HEK293 (cell line): Measurements from ENCODE around the gene CTNNBL1.

Experiments
- CTCF ChIP-seq: fragments of 450-650 bp; formaldehyde crosslinking; IDR thresholded peaks from 2 replicates; pipeline ENCODE4 v1.5.1; 2016; ENCODE audit warnings: missing biosample characterization, missing genetic modification characterization
- ELK4 ChIP-seq: IDR thresholded peaks from 2 replicates; pipeline ENCODE4 v1.6.1; 2011; ENCODE audit warnings: mild to moderate bottlenecking, low read depth, low read length, borderline replicate concordance
- INSM2 ChIP-seq: fragments of 450-650 bp; formaldehyde crosslinking; IDR thresholded peaks from 2 replicates; pipeline ENCODE4 v1.5.1; 2016; ENCODE audit warnings: missing biosample characterization, missing genetic modification characterization
- ZBTB20 ChIP-seq: fragments of 450-650 bp; formaldehyde crosslinking; IDR thresholded peaks from 2 replicates; pipeline ENCODE4 v1.5.1; 2016; ENCODE audit warnings: missing biosample characterization, missing genetic modification characterization
- ZNF510 ChIP-seq: fragments of 450-650 bp; formaldehyde crosslinking; IDR thresholded peaks from 2 replicates; pipeline ENCODE4 v1.5.1; 2018; ENCODE audit warnings: mild to moderate bottlenecking, missing genetic modification characterization, missing biosample characterization; ENCODE audit not compliant: insufficient replicate concordance
- ZNF555 ChIP-seq: fragments of 450-650 bp; formaldehyde crosslinking; conservative IDR thresholded peaks from 2 replicates; pipeline ENCODE4 v1.5.1; 2017; ENCODE audit warnings: missing biosample characterization, mild to moderate bottlenecking, missing genetic modification characterization, inconsistent platforms
- ZNF707 ChIP-seq: fragments of 450-650 bp; formaldehyde crosslinking; IDR thresholded peaks from 2 replicates; pipeline ENCODE4 v1.5.1; 2016; ENCODE audit warnings: missing biosample characterization, missing genetic modification characterization
- ZSCAN30 ChIP-seq: fragments of 450-650 bp; IDR thresholded peaks from 2 replicates; pipeline ENCODE4 v1.5.1; 2018; ENCODE audit warnings: missing biosample characterization, mild to moderate bottlenecking, missing genetic modification characterization, moderate library complexity

GRCh38 chr20:37726321-37726720 lies 32.5 kb downstream of the CTNNBL1 start:
- TF ChIP-seq CTCF (tag by site-specific recombination) = no peak
- TF ChIP-seq ZSCAN30 = no peak
- no peak for TF ChIP-seq ZNF555 (tag by site-specific recombination)
- no peak for TF ChIP-seq ZBTB20 (tag by site-specific recombination)
- no peak for TF ChIP-seq ELK4
- TF ChIP-seq ZNF707 = no peak
- TF ChIP-seq ZNF510 (tag by site-specific recombination) = no peak
- TF ChIP-seq INSM2 (tag by site-specific recombination) = no peak
